Measurements from ENCODE around the gene SDE2.

The SDE2 gene

GRCh38 chr1:226029093-226029496 is 30.0 kb upstream of the SDE2 start:
- Histone ChIP-seq H3K9ac (ENCODE audit: low read length) (no peak overlapping the region), H2AFZ (ENCODE audit: low read depth, low read length, severe bottlenecking) (no peak overlapping the region), H3F3A (ENCODE audit: insufficient read depth) (0 out of 2 replicates have a peak, but pooled peaks cover 4% of the 10 kb centered on the region), H3K79me2 (ENCODE audit: insufficient read depth, low read length) (no peaks in the 10 kb centered on the region), H3K9me2 (replicated peaks; ENCODE audit: insufficient read depth, low read length) (no peaks in the 10 kb centered on the region), H3K27me3 (ENCODE audit: low read length) (no peaks in the 10 kb centered on the region), H3K4me3 (ENCODE audit: insufficient read depth, low read length, poor library complexity, severe bottlenecking) (no peak overlapping the region), H4K20me1 (ENCODE audit: low read depth, low read length) (no peaks in the 10 kb centered on the region), H3K9me3 (ENCODE audit: insufficient read depth, low read length) (no peaks in the 10 kb centered on the region), H3K4me2 (ENCODE audit: low read depth, low read length, poor library complexity, severe bottlenecking) (no peak overlapping the region), H3K27ac (ENCODE audit: low read depth, low read length) (no peak overlapping the region), H3K36me3 (ENCODE audit: low read length) (no peaks in the 10 kb centered on the region)
- TF ChIP-seq EZH2phosphoT487 (conservative IDR thresholded peaks at IDR 0.05; ENCODE audit: low read length), result no peak
- no peak for TF ChIP-seq CTCF (IDR thresholded peaks at IDR 0.05; ENCODE audit: insufficient read depth, low read length, poor library complexity, severe bottlenecking)

GRCh38 chr1:226027538-226028217 is 28.5 kb upstream of the SDE2 start:
- Histone ChIP-seq H3K9ac (ENCODE audit: low read length) (no peak overlapping the region), H3K79me2 (ENCODE audit: insufficient read depth, low read length) (no peaks in the 10 kb centered on the region), H3K4me2 (ENCODE audit: low read depth, low read length, poor library complexity, severe bottlenecking) (no peak overlapping the region), H3K4me3 (ENCODE audit: insufficient read depth, low read length, poor library complexity, severe bottlenecking) (no peak overlapping the region), H3F3A (ENCODE audit: insufficient read depth) (0 out of 2 replicates have a peak, but pooled peaks cover 4% of the 10 kb centered on the region), H4K20me1 (ENCODE audit: low read depth, low read length) (no peaks in the 10 kb centered on the region), H3K9me3 (ENCODE audit: insufficient read depth, low read length) (no peaks in the 10 kb centered on the region), H3K27ac (ENCODE audit: low read depth, low read length) (no peak overlapping the region), H2AFZ (ENCODE audit: low read depth, low read length, severe bottlenecking) (no peak overlapping the region), H3K9me2 (replicated peaks; ENCODE audit: insufficient read depth, low read length) (no peaks in the 10 kb centered on the region), H3K36me3 (ENCODE audit: low read length) (no peaks in the 10 kb centered on the region), H3K27me3 (ENCODE audit: low read length) (no peaks in the 10 kb centered on the region)
- TF ChIP-seq EZH2phosphoT487 (conservative IDR thresholded peaks at IDR 0.05; ENCODE audit: low read length) (no peak), CTCF (IDR thresholded peaks at IDR 0.05; ENCODE audit: insufficient read depth, low read length, poor library complexity, severe bottlenecking) (no peak)

GRCh38 chr1:226026833-226027232 is 27.7 kb upstream of the SDE2 start:
- no peaks in the 10 kb centered on the region for H3K79me2 ChIP-seq (ENCODE audit: insufficient read depth, low read length)
- H2AFZ ChIP-seq (ENCODE audit: low read depth, low read length, severe bottlenecking), result no peak overlapping the region
- H3K9me2 ChIP-seq (replicated peaks; ENCODE audit: insufficient read depth, low read length), result no peaks in the 10 kb centered on the region
- TF ChIP-seq EZH2phosphoT487 (conservative IDR thresholded peaks at IDR 0.05; ENCODE audit: low read length) (no peak), CTCF (IDR thresholded peaks at IDR 0.05; ENCODE audit: insufficient read depth, low read length, poor library complexity, severe bottlenecking) (no peak)
- H3K9me3 ChIP-seq (ENCODE audit: insufficient read depth, low read length), result no peaks in the 10 kb centered on the region
- H3F3A ChIP-seq (ENCODE audit: insufficient read depth), result 0 out of 2 replicates have a peak, but pooled peaks cover 4% of the 10 kb centered on the region
- H3K4me3 ChIP-seq (ENCODE audit: insufficient read depth, low read length, poor library complexity, severe bottlenecking), result no peak overlapping the region
- H3K36me3 ChIP-seq (ENCODE audit: low read length), result no peaks in the 10 kb centered on the region
- H4K20me1 ChIP-seq (ENCODE audit: low read depth, low read length), result no peaks in the 10 kb centered on the region
- no peak overlapping the region for H3K9ac ChIP-seq (ENCODE audit: low read length)
- H3K27me3 ChIP-seq (ENCODE audit: low read length), result no peaks in the 10 kb centered on the region
- no peak overlapping the region for H3K27ac ChIP-seq (ENCODE audit: low read depth, low read length)
- no peak overlapping the region for H3K4me2 ChIP-seq (ENCODE audit: low read depth, low read length, poor library complexity, severe bottlenecking)
